Measurements from ENCODE around the gene SNRNP25. TPM values are rescaled to one million over a fixed set of nuclear protein-coding genes. Genes with fewer than 3 reads are reported as not detected.
A peak's percentile ranks its signal among the peaks of the same experiment; 100 is the strongest.
"Not testable (repeated sequence)": the region's sequence is repeated elsewhere in the genome, so short reads cannot be mapped to it uniquely, and the experiment has no call there.

Gene SNRNP25
- polyA plus RNA-seq, 6 donors from 2014 or later, result 43.3 to 111 (median 67.2) TPM

DNA sequence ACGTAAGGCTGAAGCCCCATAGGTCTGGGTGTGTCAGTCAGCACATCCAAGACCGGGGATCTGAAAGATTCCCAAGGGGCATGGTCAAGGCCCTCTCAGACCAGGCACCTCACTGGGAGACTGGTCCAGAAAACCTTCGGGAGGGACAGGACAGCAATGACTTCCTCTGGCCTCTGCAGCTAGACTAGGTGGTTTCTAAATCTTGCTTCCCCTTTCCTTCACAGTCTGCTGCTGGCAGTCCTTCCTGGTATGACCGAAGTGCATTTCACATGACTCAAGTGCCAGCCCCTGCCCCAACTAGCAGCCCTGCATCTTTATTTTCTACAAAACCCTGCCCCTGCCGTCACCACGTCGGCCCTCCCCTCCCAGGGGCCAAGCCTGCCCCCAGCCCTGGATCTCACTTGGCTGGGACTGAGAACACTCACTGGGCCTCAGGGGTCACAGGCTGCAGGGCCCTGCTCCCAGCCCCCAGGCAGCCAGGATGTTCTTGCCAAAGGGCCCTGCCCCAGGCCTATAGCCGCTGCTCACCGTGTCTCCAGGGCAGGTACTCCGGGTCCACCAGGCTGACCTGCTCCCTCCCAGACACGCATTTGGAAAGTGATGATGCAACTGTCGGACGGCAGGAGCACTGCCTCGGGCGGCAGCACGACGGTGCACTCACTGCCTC is 18.5 kb upstream of the SNRNP25 start:
- Mint-ChIP-seq H3K9me3 (no peaks in the 10 kb centered on the region), H3K4me3 (peak overlapping the region; percentile 91 to 98 (median 94)), H3K27ac (peak overlapping the region; percentile 97 to 100 (median 98)), H3K36me3 (no peaks in the 10 kb centered on the region), H3K27me3 (no peaks in the 10 kb centered on the region), H3K4me1 (peaks cover 64 to 76% (median 65%) of the 10 kb centered on the region in 3 donors)
- peak; percentile 79 for DNase-seq
- ATAC-seq (ENCODE audit: low read depth in 2 of 2), result peak; percentile 68

DNA sequence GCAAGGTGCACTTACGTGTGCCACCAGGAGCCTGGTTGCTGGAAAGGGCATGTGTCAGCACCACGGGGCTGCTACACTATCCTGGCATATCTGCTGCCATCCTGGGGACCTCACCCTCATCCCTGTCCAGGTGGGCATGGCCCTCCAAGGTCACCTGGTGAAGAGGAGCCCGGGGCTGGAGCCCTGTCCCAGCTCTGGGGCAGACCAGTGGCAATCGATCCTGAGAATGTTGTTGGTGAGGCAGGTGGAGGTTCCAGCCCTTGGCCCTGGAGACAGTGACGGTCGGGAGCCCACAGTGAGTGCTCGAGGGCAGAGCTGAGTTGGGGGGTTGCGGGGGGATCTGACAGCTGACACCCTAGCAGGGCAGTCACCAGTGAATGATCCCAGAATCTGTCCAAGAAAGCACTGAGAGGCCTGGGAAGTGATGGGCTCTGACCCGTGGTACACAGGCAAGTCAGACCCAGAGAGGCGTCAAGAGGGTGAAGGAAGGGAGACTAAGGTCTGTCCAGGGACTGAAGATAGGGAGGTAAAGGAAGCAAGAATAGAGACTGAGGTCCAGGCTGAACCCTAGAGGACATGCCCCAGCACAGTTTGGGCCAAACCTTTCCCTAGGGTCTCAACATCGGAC is 17.8 kb upstream of the SNRNP25 start:
- peaks cover 58 to 70% (median 65%) of the 10 kb centered on the region in 3 donors for H3K4me1 Mint-ChIP-seq
- H3K9me3 Mint-ChIP-seq, result no peaks in the 10 kb centered on the region
- peak overlapping the region; percentile 75 to 98 (median 92) for H3K4me3 Mint-ChIP-seq
- peak overlapping the region; percentile 85 to 100 (median 98) for H3K27ac Mint-ChIP-seq
- no peaks in the 10 kb centered on the region for H3K36me3 Mint-ChIP-seq
- no peaks in the 10 kb centered on the region for H3K27me3 Mint-ChIP-seq
- no peak for DNase-seq
- ATAC-seq (ENCODE audit: low read depth in 2 of 2), result no peak

DNA sequence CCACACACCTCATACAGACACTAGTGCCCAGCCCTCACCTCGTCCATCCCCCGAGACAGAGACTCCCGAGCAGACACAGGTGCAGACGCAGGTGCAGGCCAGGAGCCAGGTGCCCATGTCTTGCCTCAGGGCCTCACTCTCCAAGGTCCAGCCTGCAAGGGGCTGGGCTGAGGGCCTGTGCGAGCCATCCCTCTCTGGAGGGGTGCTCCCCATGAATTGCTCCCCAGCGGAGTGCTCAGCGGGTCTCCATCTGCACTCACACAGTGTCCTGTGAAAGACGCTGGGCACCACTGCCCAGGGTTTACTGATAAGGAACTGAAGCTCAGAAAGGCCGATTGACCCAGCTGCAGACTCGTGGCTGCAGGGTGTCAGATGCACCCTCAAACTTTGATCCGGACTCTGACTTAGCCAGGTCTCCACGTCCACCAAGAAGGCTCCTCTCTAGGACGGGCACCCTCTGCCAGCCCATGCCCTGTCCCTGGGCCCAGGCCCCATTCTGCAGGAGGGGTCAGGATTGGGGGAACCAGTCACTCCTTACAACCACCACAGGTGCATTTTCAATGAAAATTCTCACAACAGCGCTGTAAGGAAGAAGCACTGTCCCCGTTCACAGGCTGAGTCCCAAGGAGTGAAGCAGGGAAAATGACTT is 17.2 kb upstream of the SNRNP25 start:
- no peaks in the 10 kb centered on the region for H3K27me3 Mint-ChIP-seq
- ATAC-seq (ENCODE audit: low read depth in 2 of 2) (no peak), DNase-seq (no peak)
- peak overlapping the region; percentile 69 to 98 (median 91) for H3K4me3 Mint-ChIP-seq
- peaks cover 58 to 72% (median 65%) of the 10 kb centered on the region in 3 donors for H3K4me1 Mint-ChIP-seq
- H3K9me3 Mint-ChIP-seq, result no peaks in the 10 kb centered on the region
- H3K27ac Mint-ChIP-seq, result peak overlapping the region; percentile 97 to 100 (median 98)
- no peaks in the 10 kb centered on the region for H3K36me3 Mint-ChIP-seq

DNA sequence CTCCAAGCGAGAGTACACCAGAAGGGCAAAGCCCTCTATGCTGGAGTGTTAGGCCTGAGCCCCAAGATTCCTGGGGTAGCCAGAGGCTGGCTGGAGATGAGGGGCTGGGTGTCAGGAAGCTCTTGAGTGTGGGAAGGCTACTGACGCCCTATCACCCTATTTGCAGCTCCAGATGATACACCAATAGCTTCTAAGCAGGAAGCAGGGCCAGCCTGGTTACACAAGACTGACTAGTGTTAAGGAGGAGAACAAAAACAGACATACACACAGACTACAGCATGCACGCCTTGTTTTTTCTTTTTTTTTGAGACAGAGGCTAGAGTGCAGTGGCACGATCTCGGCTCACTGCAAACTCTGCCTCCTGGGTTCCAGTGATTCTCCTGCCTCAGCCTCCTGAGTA is 16.1 kb upstream of the SNRNP25 start:
- H3K27ac Mint-ChIP-seq, result peak overlapping the region; percentile 97 to 100 (median 98)
- peak overlapping the region; percentile 81 to 98 (median 92) for H3K4me3 Mint-ChIP-seq
- no peaks in the 10 kb centered on the region for H3K27me3 Mint-ChIP-seq
- no peaks in the 10 kb centered on the region for H3K9me3 Mint-ChIP-seq
- H3K4me1 Mint-ChIP-seq, result peaks cover 67 to 77% (median 72%) of the 10 kb centered on the region in 3 donors
- ATAC-seq (ENCODE audit: low read depth in 2 of 2) (peak; percentile 34 to 39), DNase-seq (peak; percentile 60)
- peaks cover 3 to 10% of the 10 kb centered on the region in 2 donors for H3K36me3 Mint-ChIP-seq

DNA sequence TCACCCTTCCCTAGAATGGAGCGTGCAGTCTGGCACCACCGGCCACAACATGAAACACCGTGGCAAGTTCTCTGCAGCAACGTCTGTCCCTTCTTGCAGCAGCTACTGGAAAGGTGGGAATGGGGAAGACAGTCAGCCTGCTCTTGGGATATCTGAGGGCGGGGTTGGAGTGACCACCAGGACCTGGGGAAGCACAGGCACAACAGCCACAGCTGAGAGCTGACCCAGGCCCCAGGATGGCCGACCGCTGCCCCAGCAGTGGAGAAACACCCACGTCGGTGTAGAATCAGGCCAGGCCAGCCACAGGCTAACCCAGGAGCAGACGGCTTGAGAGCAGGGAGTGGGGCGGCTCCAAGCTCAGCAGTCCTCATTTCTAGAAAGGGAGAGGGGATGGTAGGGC is 15.4 kb upstream of the SNRNP25 start:
- Mint-ChIP-seq H3K4me3 (peak overlapping the region; percentile 81 to 98 (median 92)), H3K36me3 (peaks cover 10 to 17% of the 10 kb centered on the region in 2 donors), H3K4me1 (peaks cover 72 to 80% (median 78%) of the 10 kb centered on the region in 3 donors), H3K27ac (peak overlapping the region; percentile 97 to 100 (median 98))
- ATAC-seq (ENCODE audit: low read depth in 2 of 2); DNase-seq; H3K27me3 Mint-ChIP-seq; H3K9me3 Mint-ChIP-seq: not testable (repeated sequence)

DNA sequence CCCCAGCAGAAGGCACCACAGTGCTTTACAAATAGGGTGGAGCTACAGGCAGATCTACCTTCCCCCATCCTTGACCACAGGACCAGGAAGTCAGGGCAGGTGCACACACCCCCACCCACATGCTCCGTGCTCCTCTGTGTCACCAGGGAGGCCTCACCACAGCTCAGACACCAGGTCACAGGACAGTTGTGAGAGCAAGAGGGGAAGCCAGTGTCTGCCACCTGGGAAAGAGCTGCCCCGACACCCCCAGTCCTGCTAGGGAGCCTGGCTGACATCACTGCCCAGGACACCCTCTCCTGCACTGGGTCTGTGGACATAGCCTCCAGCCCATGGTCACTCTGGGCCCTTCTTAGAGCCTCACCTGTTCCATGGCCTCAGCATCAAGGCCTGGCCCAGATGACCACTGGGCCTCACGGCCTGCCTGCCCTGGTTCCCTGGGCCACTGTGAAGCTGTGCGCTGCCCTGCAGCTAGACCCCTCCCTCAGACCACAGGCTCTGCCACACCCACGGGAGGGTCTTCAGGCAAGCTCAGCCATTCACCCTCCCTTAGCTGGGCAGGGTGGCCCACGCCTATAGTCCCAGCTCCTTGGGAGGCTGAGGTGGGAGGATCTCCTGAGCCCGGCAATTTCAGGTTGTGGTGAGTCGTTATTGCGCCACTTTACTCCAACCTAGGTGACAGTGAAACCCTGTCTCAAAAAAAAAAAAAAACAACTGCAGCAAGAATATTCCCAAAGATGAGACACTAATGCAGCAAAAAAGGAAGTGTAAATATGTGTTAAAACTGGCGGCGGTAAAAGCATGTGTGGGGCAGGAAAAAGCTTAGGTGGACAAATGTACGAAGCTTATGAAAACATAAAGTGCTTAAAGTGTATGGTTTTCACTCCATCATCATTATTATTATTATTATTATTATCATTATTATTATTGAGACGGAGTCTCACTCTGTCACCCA is 14.4 kb upstream of the SNRNP25 start:
- Mint-ChIP-seq H3K4me3 (peak overlapping the region; percentile 80 to 98 (median 87)), H3K4me1 (peaks cover 69 to 74% (median 71%) of the 10 kb centered on the region in 3 donors), H3K9me3 (no peaks in the 10 kb centered on the region), H3K27me3 (no peaks in the 10 kb centered on the region), H3K36me3 (peaks cover 12 to 27% of the 10 kb centered on the region in 2 donors), H3K27ac (peak overlapping the region; percentile 97 to 100 (median 98))
- ATAC-seq (ENCODE audit: low read depth in 2 of 2) (peak; percentile 84 to 86), DNase-seq (peak; percentile 86)

DNA sequence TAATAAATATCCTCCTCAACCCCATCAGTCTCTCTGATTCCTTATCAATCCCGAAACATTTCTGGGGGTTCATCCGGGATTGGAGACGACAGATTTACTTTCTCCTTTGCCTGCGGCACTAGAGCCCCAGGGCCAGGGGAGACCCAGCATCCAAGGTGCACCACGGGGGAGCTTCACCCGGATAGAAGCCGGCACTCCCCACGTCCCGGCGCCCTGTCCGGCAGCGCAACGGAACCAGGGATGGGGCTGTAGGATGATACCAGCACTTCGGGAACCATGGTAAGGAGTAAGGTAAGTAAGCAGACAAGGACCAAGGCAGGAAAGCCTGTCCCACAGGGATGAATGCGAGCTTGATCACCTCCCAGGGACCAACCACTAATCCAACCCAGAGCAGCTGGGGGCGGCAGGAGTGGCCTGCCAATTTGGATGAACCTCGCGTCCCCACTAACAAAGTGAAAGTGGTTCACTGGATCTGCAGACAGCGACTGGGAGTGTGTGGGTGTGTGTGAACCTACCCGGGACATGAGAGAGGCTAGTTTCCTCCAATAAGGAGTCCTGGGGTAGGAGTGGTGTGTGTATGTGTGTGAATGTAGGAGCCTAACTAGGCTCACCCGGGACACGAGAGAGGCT is 12.1 kb upstream of the SNRNP25 start:
- Mint-ChIP-seq H3K4me3 (peak overlapping the region in 1 of 8 donors; percentile 6), H3K4me1 (peaks cover 47 to 51% (median 47%) of the 10 kb centered on the region in 3 donors), H3K27me3 (no peaks in the 10 kb centered on the region), H3K36me3 (peaks cover 12 to 27% of the 10 kb centered on the region in 2 donors), H3K9me3 (no peaks in the 10 kb centered on the region), H3K27ac (peak overlapping the region in 4 of 6 donors; percentile 66 to 88 (median 82))
- no peak for DNase-seq
- no peak for ATAC-seq (ENCODE audit: low read depth in 2 of 2)

DNA sequence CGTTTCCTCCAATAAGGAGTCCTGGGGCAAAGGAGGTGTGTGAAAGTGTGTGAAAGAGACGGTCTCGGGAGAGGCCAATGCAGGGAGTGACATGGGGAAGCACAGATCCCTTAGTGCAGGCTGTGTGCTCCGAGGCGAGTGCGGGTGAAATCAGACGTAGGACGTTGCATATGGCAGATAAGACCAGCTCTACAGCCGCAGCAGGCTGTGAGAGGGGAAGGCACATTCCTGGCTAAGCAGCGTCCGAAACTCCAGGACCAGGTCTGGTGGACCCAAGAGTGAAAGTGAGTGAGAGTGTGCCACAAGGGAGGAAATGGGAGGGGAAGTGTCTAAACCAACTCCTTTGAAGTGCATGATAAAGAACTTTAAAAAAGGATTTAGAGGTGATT is 11.6 kb upstream of the SNRNP25 start:
- no peak for DNase-seq
- no peaks in the 10 kb centered on the region for H3K9me3 Mint-ChIP-seq
- no peaks in the 10 kb centered on the region for H3K27me3 Mint-ChIP-seq
- peaks cover 42 to 46% (median 44%) of the 10 kb centered on the region in 3 donors for H3K4me1 Mint-ChIP-seq
- H3K27ac Mint-ChIP-seq, result peak overlapping the region in 5 of 6 donors; percentile 66 to 88 (median 84)
- peaks cover 13 to 27% of the 10 kb centered on the region in 2 donors for H3K36me3 Mint-ChIP-seq
- peak overlapping the region in 1 of 8 donors; percentile 6 for H3K4me3 Mint-ChIP-seq
- no peak for ATAC-seq (ENCODE audit: low read depth in 2 of 2)

DNA sequence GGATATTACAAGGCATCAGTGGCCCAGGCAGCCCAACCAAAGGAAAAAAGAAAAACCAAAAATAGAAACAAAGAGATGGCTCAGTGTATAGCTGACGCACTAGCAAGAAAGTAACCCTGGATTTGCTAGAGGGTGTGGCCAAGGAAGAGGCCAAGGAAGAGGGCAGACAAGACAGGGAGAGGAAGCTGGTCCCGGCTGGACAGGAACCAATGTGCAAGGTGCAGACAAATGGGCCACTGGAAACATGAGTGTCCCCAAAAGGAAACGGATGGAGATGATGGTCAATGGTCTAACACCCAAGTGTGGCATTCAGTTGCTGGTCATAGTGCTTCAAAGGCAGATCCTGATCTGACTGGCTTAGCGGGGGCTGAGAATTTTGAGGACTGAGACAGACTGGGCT is 10.9 kb upstream of the SNRNP25 start:
- H3K9me3 Mint-ChIP-seq, result no peaks in the 10 kb centered on the region
- peaks cover 36 to 41% (median 39%) of the 10 kb centered on the region in 3 donors for H3K4me1 Mint-ChIP-seq
- H3K27me3 Mint-ChIP-seq, result no peaks in the 10 kb centered on the region
- peak overlapping the region; percentile 16 to 84 (median 62) for H3K27ac Mint-ChIP-seq
- H3K36me3 Mint-ChIP-seq, result peaks cover 17 to 27% of the 10 kb centered on the region in 2 donors
- H3K4me3 Mint-ChIP-seq, result no peak overlapping the region
- ATAC-seq (ENCODE audit: low read depth in 2 of 2) (no peak), DNase-seq (no peak)

DNA sequence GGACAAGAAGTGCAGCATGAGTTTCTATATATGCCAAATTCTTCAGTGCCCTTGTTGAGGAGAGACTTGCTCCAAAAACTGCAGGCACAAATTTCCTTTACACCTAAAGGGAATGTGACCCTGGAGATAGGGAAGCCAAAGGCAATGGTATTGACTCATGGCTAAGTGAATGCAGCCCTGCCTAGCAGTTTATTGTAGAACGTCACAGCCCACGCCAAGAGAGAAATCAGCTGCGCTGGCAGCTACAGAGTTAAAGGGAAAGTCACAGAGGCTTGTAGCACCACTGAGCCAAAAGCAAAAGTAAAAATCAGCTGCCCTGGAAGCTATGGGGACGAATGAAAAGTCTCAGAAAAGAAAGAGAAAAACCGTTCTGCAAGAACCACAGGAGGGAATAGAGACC is 10.3 kb upstream of the SNRNP25 start:
- DNase-seq, result no peak

DNA sequence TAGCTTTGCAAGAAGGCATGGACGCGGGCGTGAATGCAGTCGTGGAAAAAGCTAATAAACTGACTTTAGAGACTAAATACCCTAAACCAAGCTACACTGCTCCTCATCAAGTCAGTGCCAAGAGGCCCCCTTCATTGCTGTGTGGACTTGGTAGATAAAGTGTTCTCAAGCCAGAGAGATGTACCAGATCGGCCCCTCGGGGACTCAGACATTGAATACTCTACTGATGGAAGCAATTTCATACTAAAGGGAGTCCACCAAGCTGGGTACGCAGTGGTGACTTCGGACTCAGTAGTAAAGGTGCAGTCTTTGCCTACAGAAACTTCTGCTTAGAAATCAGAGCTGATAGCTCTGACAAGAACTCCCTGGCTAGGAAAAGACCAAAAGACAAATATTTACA is 9.0 kb upstream of the SNRNP25 start:
- Mint-ChIP-seq H3K36me3 (peaks cover 17 to 27% of the 10 kb centered on the region in 2 donors), H3K9me3 (no peaks in the 10 kb centered on the region), H3K4me3 (no peak overlapping the region), H3K4me1 (peaks cover 21 to 23% (median 21%) of the 10 kb centered on the region in 3 donors), H3K27me3 (no peaks in the 10 kb centered on the region), H3K27ac (peak overlapping the region in 4 of 6 donors; percentile 16 to 69 (median 52))
- DNase-seq (no peak), ATAC-seq (ENCODE audit: low read depth in 2 of 2) (no peak)

More for the DNA sequence above, 10.3 kb upstream of the SNRNP25 start:
- no peaks in the 10 kb centered on the region for H3K27me3 Mint-ChIP-seq
- peak overlapping the region in 4 of 6 donors; percentile 74 to 89 (median 80) for H3K27ac Mint-ChIP-seq
- ATAC-seq (ENCODE audit: low read depth in 2 of 2), result no peak
- H3K36me3 Mint-ChIP-seq, result peaks cover 17 to 27% of the 10 kb centered on the region in 2 donors
- peaks cover 33 to 35% (median 33%) of the 10 kb centered on the region in 3 donors for H3K4me1 Mint-ChIP-seq
- no peaks in the 10 kb centered on the region for H3K9me3 Mint-ChIP-seq
- H3K4me3 Mint-ChIP-seq, result no peak overlapping the region

DNA sequence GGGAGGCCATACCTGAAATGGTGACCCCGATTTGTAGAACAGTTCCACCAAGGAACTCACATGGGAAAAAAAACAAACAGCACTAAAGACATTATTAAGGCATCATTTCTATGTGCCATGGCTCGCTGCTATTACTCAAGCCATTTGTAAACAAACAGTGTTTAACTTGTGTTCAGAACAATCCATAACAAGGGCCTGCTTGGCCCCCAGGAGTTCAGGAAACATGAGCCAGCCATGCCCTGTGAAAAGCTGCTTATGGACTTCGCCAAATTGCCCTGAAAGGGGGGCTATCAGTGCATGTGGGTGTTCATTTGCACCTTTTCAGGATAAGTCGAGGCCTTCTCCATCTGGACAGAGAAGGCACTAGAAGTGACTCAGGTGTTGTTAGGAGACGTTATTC is 8.2 kb upstream of the SNRNP25 start:
- peaks cover 18 to 28% (median 25%) of the 10 kb centered on the region in 3 donors for H3K4me1 Mint-ChIP-seq

More for the DNA sequence above, 8.2 kb upstream of the SNRNP25 start:
- Mint-ChIP-seq H3K27ac (peak overlapping the region in 2 of 6 donors; percentile 81 to 83), H3K27me3 (no peaks in the 10 kb centered on the region), H3K36me3 (peaks cover 17 to 27% of the 10 kb centered on the region in 2 donors), H3K4me3 (no peak overlapping the region), H3K9me3 (no peaks in the 10 kb centered on the region)
- DNase-seq, result no peak
- no peak for ATAC-seq (ENCODE audit: low read depth in 2 of 2)

Data from naive B cell (primary cell).